Colon (tissue), 2 donors: ENCODE data around the gene CSNK2A3.
"Not testable (repeated sequence)": the region's sequence is repeated elsewhere in the genome, so short reads cannot be mapped to it uniquely, and the experiment has no call there.

Experiments
- FAIRE-seq: peaks from 2 replicates; lab custom pipeline; 2012; peaks lifted over from hg19 to GRCh38; lab: Jason Lieb, UNC
- donor health status: control.
- donor health status: control.

CSNK2A3 gene

GRCh38 chr11:11379661-11380060, 26.6 kb upstream of the CSNK2A3 start:
- no peak for FAIRE-seq

DNA sequence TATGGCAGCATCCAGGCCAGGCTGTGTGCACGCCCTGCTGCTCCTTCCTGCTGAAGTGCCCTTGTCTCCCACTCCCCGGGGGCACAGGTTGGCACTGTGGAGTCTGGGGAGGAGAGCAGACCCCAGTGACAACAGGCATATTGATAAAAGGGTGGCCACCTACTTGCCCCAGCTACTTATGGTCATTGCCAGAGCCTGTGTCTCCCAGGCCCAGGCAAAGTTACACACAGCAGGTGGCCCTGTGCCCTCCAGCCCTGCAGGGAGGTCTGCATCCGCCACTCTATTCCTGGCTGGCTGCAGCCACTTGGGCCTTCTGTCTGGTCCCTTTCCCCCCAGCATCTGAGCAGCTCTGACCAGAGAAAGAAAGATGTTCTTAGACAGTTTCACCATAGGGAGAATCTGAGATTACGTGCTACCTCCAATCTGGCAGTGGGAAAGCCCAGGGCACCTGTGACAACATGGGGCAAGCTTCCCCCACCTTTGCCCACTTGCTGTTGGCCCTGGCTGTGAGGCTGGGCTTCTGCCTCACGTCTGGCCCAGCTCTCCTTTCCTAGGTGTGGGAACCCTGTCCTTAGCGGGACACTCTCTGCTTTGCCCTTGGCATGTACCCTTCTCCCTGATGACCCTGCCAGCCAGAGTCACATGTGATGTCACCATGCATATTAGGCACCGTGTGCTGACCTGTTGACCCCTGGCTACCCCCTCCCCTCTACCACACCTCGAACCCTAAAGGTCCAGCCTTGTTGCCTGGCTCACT, 25.3 kb upstream of the CSNK2A3 start:
- no peak for FAIRE-seq

DNA sequence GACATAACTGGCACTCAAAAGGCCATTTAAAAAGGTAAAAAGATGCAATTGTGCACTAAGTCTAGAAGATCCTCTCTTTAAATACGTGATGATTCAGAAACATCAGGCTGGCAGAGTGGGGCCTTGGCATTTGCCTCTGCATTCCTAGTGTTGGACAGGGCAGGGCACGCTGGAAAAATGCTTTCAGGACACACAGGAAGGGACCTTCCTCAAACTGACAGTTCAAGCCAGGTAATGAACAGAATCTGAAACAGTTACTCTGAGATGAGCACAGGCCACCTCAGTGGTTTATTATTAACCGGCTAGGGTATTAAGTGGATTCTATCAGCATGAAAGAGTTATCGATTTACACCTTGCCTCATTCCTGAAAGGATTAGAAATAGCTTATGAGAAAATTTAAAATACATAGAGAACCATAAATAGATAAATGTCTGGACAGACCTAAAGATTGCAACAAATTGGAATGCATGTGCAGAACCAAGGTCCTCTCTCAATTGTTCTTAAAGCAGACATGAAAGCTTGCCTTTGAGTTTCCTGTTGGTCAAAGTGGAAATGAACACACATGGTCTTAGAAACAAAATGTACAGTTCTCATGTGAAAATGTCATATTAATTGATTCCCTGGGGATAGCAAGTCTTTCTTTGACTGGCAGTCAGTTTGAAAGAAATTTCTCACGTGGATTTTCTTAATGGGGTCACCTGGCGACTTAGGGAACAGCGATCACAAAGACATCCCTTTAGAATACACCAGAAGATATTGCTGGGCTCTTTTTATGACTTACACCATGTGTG, 21.5 kb upstream of the CSNK2A3 start:
- FAIRE-seq = no peak

GRCh38 chr11:11373934-11374333, 20.9 kb upstream of the CSNK2A3 start:
- no peak for FAIRE-seq

DNA sequence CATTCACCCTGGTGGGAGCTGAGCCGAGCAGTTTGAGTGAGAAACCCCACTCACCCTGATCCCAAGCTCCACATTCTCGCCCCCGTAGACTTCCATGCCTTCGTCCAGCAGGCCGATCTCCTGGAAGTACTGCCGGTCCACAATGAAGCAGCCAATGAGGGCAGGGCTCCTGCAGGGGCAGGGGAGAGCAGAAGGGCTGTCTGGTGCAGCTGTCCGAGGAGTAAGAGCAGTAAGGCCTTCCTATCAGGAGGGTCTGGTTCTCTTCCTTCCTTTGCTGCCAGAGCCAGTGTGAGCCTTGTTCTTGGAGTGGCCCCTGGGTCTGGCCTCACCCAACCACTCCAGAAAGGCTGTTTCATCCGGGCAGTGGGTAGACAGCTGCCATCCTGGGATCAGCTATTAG, 19.4 kb upstream of the CSNK2A3 start:
- no peak for FAIRE-seq

- no peak for FAIRE-seq
Measured at GRCh38 chr11:11370962-11371303, 17.9 kb upstream of the CSNK2A3 start.

- FAIRE-seq = no peak
Measured at GRCh38 chr11:11370255-11370961, 17.4 kb upstream of the CSNK2A3 start.

- FAIRE-seq = no peak
Measured at GRCh38 chr11:11366793-11367192, 13.7 kb upstream of the CSNK2A3 start.

GRCh38 chr11:11363674-11364073, 10.6 kb upstream of the CSNK2A3 start:
- FAIRE-seq = no peak

- FAIRE-seq = no peak
Measured at GRCh38 chr11:11359611-11360010, 6.6 kb upstream of the CSNK2A3 start.

DNA sequence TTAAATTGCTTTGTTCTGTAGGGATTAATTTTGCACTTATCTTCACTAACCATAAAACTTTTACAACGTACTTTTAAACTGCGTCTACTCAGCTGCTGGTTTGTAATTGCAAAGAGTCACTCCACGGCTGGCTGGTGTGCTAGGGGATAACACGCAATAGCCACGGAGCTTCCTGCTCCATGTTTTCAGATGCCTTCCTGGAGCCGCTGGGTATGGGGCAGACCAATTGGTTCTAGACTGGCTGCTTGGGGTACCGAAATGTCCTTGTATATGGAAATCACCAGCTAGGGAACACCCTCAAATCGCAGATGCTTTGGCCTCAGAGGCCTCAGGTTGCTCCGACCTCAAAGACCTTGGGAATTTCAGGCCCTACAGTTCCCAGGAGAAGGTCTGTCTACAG, 3.8 kb upstream of the CSNK2A3 start:
- no peak for FAIRE-seq

DNA sequence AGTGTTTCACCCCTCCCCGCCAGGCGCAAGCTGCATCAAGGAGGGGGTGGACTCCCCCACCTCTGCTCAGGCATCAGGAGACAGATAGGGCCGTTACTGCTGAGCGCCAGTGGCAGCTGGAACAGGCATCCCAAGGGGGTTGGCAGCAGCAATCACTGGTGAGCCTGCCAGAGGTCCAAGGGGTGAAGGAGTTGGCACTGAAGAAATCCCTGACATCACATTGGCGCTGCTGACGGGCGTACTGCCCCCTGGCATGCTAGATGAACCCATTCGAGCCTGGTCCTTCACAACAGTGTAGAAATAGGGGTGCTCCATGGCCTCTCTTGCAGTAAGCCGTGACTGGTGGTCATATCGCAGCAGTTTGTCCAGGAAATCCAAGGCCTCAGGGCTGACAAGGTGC, 1.2 kb downstream of the CSNK2A3 start:
- FAIRE-seq = not testable (repeated sequence)

DNA sequence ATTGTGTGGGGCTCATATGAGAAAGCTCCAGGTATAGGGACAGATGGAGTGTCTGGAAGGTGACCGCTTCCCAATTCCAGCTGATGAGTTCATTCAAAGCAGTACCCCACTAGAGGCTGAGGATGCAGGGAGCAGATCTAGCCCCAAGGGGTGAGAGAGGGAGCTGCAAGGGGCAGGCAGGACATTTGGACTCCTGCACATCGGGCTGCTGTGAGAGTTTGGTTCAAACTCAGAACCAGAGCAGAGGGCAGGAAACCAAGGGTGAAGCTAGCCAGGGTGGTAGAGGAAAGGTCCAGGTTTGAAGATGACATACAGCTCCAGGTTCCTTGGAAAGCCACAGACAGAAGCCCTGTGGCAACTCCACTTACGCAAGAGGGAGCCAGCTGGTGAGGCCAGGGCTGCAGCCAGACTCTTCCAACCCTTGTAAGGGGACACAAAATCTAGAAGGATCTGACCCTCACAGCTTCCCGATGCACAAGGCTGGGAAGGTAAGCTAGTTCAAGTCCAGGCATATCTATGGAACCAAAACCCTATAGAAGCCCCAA, 1.9 kb downstream of the CSNK2A3 start:
- FAIRE-seq = no peak

DNA sequence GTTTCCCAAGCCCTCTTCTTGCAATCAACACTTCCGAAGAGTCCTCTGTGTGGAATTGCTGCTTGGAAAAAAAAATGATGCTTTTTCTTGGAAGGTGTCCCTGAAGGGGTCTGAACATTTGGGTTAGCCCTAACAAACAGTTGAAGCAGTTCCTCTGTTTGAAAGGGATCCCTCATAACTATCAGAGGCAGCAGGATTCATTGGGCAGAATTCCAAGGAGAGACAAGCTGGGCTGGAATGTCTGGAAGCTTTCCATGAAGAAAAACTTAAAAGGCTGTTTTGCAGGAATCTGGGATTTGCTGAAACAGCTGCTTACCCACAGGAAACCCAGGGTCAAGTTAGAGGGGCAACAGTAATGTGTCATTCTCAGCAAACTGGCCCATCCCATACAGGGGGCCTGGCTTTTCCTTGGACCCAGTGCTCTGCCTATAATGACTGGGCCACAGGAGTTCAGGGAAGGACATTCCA, 3.1 kb downstream of the CSNK2A3 start:
- FAIRE-seq = no peak

DNA sequence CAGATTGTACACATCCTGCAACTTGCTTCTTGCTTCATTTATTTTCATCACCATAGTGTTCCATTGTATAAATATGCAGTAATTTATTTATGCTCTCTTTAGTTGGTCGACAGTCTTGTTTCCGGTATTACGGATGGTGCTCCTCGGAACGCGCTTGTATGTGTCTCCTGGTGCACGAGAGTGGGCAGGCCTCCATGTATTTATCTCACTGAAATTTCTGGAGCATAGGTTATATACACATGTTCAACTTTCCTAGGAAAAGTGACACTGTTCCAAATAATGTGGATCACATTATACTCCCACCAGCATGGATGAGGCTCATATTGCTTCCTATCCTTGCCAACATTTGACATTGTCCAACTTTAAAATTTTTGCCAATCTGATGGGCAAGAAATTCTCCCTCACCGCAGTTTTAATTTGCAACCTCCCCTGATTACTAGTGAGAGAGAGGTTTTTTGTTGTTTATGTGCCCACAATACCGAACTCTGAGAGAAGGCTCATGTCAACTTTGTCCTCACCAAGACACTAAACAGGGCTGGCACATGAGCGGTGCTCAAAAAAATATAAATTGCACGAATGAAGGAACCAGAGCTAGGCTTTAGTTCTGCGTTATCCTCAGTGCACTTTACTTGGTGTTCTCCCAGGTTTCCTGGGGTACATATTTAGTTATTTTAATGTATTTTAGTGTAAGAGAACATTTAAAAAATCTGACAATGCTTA, 3.8 kb downstream of the CSNK2A3 start:
- FAIRE-seq = no peak

DNA sequence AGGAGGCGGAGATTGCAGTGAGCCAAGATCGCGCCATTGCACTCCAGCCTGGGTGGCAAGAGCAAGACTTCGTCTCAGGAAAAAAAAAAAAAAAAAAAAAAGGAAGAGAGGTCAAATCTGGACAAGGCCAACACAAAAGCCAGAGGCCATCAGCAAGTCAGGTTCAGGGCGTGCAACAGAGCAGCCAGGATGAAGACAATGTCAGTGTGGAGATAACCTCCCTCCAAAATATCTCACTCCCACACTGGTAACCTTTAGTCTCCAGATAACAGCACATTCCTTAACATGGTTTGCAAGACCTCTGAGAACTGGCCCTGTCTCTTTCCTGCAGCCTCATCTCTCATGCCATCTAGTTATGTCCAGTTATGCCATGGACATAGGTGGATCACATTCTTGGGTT, 4.7 kb downstream of the CSNK2A3 start:
- no peak for FAIRE-seq

- no peak for FAIRE-seq
Measured at GRCh38 chr11:11347592-11347991, 5.5 kb downstream of the CSNK2A3 start.

DNA sequence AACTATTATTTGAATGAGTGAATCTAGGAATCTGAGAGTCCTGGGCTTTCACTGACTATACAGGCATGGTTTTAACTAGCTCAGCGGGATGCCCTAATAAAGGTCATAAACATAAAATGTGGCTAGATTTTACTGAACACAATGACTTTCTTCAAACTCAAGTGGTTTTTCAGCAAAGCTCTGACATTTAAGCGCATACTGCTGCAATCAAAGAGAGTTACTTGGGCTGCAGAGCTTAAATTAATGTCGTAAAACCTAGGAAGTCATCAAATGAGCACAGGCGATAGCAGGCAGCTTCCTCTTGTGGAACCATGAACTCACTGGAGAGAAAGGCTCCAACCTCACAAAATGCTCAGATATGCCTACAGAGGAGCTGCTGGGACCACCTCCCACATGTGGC, 6.7 kb downstream of the CSNK2A3 start:
- no peak for FAIRE-seq

DNA sequence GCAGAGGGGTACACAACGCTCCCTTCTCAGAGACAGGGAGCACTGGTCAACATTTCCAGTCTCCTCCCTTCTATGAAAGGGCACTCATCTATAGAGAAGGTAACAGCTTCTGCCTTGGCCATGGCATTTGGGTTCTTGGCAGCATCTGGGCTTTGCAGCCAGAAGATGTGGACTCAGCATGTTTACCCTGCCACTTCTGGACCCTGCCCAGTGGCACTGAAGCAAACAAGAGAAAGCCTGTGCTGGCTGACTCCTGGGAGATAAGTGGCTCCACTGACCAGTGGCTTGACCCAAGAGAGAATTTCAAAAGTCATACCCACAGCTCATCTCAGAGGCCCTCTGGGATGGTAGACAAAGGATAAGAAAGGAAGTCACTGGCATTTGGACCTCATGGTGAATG, 8.0 kb downstream of the CSNK2A3 start:
- no peak for FAIRE-seq

DNA sequence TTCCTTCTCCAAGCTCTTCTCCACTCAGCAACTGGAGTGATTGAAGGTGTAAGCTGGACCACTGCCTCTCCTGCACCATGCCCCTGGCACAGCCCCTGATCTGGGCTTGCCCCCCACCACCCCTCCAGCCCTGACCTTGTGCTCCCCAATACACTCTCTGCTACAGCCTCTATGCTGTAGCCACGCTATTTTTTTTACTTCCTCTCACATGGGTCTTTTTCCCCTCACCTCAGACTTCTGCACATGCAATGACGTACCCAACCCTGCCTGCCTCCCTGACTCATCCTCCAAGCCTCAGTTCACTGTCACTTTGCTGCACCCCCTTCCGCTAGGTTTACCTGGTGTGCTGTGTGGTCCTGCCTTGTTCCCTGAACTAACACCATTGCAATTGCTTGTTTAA, 9.0 kb downstream of the CSNK2A3 start:
- no peak for FAIRE-seq

- FAIRE-seq = no peak
Measured at GRCh38 chr11:11338304-11338703, 14.7 kb downstream of the CSNK2A3 start.

- no peak for FAIRE-seq
Measured at GRCh38 chr11:11336664-11337063, 16.4 kb downstream of the CSNK2A3 start.
